ENCODE data around the gene SIPA1L3.

Gene SIPA1L3

GRCh38 chr19:38003438-38004185 is 96.6 kb downstream of the SIPA1L3 start (continued):
- TF ChIP-seq ZBTB49 (tag by site-specific recombination; IDR thresholded peaks at IDR 0.05; ENCODE audit: low read depth) (no peak), ZNF76 (tag by site-specific recombination; IDR thresholded peaks at IDR 0.05; ENCODE audit: borderline replicate concordance, low read depth) (0 out of 2 replicates have a peak, but pooled peaks have one; percentile 44), ZNF629 (tag by site-specific recombination; IDR thresholded peaks at IDR 0.05) (peak; percentile 78), ZNF324 (tag by site-specific recombination; IDR thresholded peaks at IDR 0.05) (0 out of 2 replicates have a peak, but pooled peaks have one; percentile 72), MZF1 (tag by site-specific recombination; IDR thresholded peaks at IDR 0.05; ENCODE audit: borderline replicate concordance) (peak; percentile 71), MYNN (tag by site-specific recombination; IDR thresholded peaks at IDR 0.05; ENCODE audit: borderline replicate concordance) (peak; percentile 11; the same call in 1 of the 2 replicates), GFI1B (tag by site-specific recombination; IDR thresholded peaks at IDR 0.05) (peak; percentile 54; the same call in 1 of the 2 replicates), ZNF404 (tag by site-specific recombination; IDR thresholded peaks at IDR 0.05) (0 out of 2 replicates have a peak, but pooled peaks have one; percentile 3), ZIC2 (tag by site-specific recombination; IDR thresholded peaks at IDR 0.05) (peak; percentile 25), ZNF514 (tag by site-specific recombination; IDR thresholded peaks at IDR 0.05) (no peak), ZNF843 (tag by site-specific recombination; IDR thresholded peaks at IDR 0.05) (peak; percentile 73), KLF17 (tag by site-specific recombination; IDR thresholded peaks at IDR 0.05) (0 out of 2 replicates have a peak, but pooled peaks have one; percentile 15), ZBTB48 (tag by site-specific recombination; IDR thresholded peaks at IDR 0.05) (peak; percentile 66; the same call in 1 of the 2 replicates), GLIS2 (tag by site-specific recombination; IDR thresholded peaks at IDR 0.05) (peak; percentile 66), KLF16 (tag by site-specific recombination; IDR thresholded peaks at IDR 0.05) (peak; percentile 67; the same call in 1 of the 2 replicates), ZNF660 (tag by site-specific recombination; IDR thresholded peaks at IDR 0.05) (peak; percentile 80), ZNF600 (tag by site-specific recombination; IDR thresholded peaks at IDR 0.05) (peak; percentile 100), ZNF488 (tag by site-specific recombination; IDR thresholded peaks at IDR 0.05) (no peak), ZNF707 (tag by site-specific recombination; IDR thresholded peaks at IDR 0.05) (no peak), ZNF366 (tag by site-specific recombination; conservative IDR thresholded peaks at IDR 0.05) (peak; percentile 82), KLF10 (tag by site-specific recombination; IDR thresholded peaks at IDR 0.05) (0 out of 2 replicates have a peak, but pooled peaks have one; percentile 50), ZNF394 (tag by site-specific recombination; IDR thresholded peaks at IDR 0.05; ENCODE audit: borderline replicate concordance) (0 out of 2 replicates have a peak, but pooled peaks have one; percentile 9)
- TF ChIP-seq, protein P1, sequence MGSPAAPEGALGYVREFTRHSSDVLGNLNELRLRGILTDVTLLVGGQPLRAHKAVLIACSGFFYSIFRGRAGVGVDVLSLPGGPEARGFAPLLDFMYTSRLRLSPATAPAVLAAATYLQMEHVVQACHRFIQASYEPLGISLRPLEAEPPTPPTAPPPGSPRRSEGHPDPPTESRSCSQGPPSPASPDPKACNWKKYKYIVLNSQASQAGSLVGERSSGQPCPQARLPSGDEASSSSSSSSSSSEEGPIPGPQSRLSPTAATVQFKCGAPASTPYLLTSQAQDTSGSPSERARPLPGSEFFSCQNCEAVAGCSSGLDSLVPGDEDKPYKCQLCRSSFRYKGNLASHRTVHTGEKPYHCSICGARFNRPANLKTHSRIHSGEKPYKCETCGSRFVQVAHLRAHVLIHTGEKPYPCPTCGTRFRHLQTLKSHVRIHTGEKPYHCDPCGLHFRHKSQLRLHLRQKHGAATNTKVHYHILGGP (tag by site-specific recombination; IDR thresholded peaks at IDR 0.05): 0 out of 2 replicates have a peak, but pooled peaks have one; percentile 51
- TF ChIP-seq, protein P2, sequence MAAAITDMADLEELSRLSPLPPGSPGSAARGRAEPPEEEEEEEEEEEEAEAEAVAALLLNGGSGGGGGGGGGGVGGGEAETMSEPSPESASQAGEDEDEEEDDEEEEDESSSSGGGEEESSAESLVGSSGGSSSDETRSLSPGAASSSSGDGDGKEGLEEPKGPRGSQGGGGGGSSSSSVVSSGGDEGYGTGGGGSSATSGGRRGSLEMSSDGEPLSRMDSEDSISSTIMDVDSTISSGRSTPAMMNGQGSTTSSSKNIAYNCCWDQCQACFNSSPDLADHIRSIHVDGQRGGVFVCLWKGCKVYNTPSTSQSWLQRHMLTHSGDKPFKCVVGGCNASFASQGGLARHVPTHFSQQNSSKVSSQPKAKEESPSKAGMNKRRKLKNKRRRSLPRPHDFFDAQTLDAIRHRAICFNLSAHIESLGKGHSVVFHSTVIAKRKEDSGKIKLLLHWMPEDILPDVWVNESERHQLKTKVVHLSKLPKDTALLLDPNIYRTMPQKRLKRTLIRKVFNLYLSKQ (tag by site-specific recombination; IDR thresholded peaks at IDR 0.05; ENCODE audit: borderline replicate concordance): no peak
- TF ChIP-seq, protein P3, sequence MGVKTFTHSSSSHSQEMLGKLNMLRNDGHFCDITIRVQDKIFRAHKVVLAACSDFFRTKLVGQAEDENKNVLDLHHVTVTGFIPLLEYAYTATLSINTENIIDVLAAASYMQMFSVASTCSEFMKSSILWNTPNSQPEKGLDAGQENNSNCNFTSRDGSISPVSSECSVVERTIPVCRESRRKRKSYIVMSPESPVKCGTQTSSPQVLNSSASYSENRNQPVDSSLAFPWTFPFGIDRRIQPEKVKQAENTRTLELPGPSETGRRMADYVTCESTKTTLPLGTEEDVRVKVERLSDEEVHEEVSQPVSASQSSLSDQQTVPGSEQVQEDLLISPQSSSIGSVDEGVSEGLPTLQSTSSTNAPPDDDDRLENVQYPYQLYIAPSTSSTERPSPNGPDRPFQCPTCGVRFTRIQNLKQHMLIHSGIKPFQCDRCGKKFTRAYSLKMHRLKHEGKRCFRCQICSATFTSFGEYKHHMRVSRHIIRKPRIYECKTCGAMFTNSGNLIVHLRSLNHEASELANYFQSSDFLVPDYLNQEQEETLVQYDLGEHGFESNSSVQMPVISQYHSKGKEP (tag by site-specific recombination; IDR thresholded peaks at IDR 0.05): peak; percentile 52; the same call in 1 of the 2 replicates
- TF ChIP-seq, protein P4, sequence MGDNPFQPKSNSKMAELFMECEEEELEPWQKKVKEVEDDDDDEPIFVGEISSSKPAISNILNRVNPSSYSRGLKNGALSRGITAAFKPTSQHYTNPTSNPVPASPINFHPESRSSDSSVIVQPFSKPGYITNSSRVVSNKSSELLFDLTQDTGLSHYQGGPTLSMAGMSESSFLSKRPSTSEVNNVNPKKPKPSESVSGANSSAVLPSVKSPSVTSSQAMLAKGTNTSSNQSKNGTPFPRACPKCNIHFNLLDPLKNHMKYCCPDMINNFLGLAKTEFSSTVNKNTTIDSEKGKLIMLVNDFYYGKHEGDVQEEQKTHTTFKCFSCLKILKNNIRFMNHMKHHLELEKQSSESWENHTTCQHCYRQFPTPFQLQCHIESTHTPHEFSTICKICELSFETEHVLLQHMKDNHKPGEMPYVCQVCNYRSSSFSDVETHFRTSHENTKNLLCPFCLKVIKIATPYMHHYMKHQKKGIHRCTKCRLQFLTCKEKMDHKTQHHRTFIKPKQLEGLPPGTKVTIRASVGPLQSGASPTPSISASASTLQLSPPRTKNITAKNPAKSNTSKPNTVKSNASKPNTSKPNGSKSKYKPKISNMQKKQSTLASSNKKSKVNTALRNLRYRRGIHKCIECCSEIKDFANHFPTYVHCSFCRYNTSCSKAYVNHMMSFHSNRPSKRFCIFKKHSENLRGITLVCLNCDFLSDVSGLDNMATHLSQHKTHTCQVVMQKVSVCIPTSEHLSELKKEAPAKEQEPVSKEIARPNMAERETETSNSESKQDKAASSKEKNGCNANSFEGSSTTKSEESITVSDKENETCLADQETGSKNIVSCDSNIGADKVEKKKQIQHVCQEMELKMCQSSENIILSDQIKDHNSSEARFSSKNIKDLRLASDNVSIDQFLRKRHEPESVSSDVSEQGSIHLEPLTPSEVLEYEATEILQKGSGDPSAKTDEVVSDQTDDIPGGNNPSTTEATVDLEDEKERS (tag by site-specific recombination; IDR thresholded peaks at IDR 0.05): no peak
